Inferior parietal cortex (tissue), 1 donor: ENCODE results near the gene RABGAP1.

Experiments used
- DNase-seq: peaks from one replicate; pipeline ENCODE4 v3.0.0-alpha.2; 2016; ENCODE audit errors: extremely low spot score

The RABGAP1 gene

DNA sequence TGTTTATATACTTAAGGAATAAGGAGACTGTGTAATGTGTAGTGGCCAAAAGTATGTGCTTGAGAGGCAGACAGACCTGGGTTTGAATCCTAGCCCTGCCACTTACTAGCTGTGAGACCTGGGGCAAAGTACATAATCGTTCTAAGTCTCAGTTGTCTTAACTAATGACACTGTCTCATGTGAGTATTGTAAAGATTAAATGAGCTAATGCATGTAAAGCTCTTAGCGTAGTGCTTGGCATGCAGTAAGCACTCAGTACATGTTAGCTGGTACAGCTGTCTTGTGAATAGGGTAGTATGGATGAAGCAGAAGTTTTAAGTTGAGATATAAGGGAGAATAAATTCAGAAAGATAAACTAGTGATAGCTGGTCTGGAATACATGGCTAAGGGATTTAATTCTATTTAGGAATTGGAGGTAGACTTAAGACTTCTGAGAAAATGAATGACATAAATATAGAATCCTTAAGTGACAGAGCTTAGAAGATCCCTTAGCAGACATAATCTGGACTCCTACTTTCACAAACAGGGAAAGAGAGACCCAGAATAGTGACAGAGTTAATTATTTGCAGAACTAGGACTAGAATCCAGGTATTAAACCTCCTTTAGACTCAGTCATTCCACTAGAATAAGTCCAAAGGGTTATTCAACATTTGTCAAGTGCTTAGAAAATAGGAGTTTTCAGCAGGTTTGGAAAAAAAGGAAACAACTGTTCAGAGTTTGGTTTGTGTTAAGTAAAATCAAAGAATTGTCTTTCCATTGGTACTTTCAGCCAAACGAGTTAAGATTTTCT lies 105.8 kb downstream of the RABGAP1 start:
- no peak for DNase-seq

DNA sequence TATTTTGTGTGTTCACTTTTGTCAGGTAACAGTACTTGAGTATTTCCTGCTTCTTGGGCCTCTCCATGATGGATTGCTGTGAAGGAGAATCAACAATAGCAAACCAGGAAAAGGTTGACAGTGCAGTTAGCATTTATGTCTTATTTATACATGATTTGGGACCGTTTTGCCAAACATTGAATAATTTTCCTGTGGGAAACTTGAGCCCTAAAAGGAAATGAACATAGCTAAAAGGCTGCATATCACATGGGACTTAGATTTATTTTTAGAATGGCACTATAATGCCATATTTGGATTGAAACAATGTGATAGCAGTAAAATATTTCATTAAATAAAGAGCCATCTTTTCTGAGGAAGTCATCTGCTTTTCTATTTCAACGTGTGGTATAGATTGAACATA lies 107.9 kb downstream of the RABGAP1 start:
- no peak for DNase-seq

DNA sequence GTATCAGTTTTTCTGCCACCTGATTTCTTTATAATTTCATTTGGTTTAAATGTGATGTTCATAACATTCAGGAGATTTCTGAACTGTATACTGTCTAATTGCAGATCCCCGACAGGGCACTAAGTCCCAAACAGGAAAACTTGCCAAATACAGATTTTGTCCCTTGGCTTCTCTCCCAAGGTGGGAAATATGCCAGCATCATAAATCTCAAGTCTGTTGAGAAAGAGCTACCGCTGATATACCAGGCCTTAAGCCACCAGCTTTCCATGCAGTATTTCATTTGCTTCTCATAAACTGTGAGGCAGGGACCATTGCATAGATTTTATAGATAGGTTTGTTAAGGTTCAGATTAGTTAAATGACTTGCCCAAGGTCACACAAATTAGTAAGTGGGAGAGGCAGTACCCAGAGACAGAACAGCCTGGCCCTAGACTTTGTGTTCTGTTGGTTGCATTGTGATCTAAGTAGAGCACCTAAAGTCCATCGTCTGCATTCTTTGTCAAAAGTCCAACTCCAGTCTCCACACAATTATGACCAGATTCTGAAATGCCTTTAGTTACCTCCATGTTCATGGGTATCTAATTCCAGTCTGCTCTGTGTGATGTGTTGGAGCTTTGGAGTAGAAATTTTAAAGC lies 108.9 kb downstream of the RABGAP1 start:
- no peak for DNase-seq

DNA sequence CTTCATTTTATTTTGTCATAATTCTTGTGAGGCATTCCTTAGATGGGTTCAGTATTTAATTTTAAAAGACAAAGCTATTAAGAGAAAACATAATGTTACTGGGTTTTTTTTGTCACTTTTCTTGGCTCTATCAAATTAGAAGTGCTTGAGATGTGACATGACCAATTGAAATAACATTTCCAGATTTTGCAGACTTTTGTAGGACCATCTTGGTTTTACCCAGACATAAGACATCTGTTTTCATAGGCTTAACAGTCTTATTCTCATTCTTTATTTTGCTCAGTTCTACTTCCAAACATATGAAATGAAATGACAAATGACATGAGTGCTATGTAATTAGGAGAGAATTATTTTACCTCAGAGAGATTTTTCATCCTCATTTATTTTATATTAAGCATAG lies 112.2 kb downstream of the RABGAP1 start:
- DNase-seq, result no peak

DNA sequence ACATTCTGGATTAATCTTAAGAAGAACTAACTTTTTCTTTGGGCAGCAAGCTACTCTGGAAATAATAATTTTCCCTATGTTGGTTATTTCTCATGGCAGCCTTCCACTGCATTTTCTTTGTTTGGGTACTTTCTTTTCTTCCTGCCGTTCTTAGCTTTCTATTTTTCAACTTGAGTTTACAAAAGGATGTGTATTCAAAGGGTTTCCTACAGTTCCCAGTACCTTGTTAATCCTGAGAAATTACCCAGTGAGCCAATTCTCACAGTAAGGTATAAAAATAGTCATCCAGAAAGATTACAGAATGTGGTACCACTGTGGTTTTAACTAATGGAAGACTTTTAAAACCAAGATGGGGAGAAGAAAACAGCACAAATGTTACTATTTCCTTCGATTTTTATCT lies 112.9 kb downstream of the RABGAP1 start:
- DNase-seq, result no peak

DNA sequence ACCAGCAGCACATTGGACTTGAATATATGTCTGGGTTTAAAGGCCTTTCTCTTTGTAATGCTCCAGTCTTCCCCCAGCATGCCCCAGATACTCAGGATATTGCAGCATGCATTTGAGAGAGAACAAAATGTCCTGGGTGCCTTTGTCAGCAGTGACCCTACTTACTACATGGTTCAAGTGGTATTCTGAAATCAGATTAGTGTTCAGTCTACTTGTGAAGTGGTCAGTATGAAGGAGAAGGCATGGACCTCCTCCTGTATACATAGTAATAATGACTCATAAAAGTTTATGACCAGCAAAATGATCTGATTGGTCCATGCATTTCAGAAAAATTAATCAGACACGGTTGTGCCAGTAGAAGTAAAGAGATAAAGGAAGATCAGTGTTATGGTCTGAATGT lies 118.0 kb downstream of the RABGAP1 start:
- DNase-seq, result no peak

DNA sequence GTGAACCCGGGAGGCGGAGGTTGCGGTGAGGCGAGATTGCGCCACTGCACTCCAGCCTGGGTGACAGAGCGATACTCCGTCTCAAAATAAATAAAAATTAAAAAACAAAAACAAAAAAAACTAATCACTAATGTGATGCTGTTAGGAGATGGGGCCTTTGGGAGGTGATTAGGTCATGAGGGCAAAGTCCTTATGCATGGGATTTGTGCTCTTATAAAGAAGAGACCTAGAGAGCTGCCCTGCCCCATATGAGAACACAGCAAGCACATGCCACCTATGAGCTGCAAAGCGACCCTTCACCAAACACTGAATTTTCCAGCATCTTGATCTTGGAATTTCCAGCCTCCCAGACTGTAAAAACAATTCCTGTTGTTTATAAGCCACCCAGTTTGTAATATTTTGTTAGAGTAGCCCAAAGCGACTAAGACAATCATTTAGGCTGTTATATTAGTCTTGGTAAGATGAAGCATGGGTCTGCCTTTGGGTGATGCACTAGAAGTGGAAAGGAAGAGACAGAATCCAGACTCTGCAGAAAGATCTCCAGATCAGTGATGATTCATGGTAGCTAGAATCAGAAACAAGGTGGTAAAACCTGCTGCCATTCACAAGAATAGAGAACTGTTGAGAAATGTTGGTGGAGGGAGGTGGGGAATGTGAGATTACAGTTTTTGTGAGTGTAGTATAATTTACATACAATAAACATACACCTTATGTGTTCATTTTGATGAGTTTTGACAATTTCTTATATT lies 118.8 kb downstream of the RABGAP1 start:
- no peak for DNase-seq

DNA sequence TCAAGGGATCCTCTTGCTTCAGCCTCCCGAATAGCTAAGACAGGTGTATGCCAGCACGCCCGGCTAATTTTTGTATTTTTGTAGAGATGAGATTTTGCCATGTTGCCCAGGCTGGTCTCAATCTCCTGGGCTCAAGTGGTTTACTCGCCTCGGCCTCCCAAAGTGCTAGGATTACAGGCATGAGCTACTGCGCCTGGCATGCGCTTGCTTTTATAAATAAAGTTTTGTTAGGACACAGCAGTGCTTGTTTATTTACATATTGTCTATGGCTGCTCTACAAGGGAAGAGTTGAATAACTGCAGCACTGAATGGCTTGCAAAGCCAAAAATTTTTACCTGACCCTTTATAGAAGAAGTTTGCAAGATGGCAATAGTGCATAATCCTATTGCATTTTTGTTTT lies 120.4 kb downstream of the RABGAP1 start:
- no peak for DNase-seq

DNA sequence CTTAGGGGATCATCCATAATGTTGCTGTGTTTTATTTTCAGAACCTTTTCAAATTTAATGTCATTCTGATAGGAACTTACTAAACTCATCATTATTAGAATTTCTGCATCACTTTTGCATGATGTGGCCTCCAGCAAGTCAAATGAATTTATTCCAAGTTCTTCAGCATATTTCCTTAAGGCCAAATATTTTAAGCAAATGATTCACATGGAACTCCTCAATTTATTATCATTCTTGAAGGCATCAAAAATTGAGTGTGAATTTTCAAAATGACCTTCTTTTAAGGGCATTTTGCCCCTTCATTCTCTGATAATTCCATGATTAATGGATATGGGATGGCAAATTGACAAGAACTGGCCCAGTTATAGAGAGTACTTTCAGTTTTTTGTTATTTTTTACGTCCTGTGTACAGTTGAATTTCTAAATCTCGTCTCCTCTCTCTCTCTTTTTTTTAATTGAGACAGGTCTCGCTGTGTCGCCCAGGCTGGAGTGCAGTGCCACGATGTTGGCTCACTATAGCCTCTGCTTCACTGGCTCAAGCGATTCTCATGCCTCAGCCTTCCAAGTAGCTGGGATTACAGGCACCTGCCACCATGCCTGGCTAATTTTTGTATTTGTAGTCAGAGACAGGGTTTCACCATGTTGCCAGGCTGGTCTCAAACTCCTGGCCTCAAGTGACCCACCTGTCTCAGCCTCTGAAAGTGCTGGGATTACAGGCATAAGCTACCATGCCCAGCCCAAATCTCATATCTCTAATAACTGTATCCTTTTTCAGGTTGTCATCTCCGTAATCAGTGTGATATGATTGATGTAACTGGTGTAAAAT lies 121.7 kb downstream of the RABGAP1 start:
- no peak for DNase-seq

DNA sequence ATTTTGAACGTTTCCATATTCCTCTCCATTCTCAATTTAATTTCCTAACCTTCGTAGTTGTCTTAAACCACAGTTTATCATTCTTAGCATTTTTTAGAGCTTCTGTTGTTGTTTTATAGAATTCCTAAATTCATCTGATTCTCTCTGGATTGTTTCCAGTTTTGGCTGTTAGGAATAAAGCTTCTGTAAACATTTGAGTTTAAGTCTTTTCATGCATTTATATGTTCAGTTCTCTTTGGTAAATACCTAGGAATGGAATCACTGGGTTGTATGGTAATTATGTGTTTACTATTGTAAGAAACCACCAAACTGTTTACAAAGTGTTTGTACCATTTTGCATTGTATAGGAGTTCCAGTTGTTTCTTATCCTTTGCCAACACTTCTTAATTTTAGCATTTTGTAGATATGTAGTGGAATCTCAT lies 122.4 kb downstream of the RABGAP1 start:
- no peak for DNase-seq

DNA sequence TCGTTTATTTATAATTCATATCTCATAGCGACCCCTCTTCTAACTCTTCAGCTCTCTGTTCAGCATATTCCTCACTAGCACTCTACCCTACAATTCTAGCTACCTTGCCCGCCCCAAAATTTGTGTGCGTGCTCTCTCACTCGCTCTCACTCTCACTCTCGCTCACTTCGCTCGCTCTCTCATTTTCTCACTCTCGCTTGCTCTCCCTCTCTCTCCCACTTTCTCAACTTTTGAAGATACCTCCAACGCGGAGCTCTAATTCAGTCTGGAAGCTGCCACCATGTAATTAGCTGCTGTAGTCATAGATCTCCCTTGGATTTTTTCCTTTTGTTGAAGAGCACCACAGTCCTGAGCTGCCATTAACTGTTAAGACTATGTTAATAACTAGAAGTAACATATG lies 123.1 kb downstream of the RABGAP1 start:
- DNase-seq, result no peak

DNA sequence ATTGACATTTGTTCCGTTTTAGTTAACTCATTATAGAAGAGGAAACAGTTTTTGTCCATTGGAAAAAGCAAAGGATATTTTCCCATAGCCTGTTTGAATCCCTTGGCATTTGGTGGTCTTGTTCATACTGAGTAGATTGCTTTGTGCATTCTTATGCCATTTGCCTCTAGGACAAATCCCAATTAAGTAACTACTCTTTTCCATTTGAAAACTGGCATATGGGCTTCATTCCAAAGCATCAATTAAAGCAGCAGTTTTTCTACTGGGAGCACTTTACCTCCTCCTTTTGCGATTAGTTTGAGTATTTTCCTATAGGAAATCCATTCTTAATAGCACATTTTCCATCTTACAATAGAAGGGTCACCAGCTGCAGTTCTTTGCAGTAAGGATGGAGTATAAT lies 123.9 kb downstream of the RABGAP1 start:
- no peak for DNase-seq

DNA sequence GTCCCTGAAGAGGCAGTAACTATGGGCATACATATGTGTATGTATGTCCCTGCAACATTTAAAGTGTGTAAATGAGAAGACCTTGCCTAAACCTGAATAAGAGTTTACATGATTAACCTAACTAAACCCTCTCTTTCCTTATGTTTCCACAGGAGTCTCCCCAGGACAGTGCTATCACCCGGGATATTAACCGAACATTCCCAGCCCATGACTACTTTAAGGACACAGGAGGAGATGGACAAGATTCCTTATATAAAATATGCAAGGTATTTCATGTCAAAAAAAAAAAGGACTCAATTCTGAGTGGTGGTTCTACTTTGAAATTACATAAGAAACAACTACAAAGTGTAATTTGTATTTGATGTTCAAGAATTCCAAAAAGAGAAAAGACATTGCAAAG lies 124.4 kb downstream of the RABGAP1 start:
- no peak for DNase-seq

DNA sequence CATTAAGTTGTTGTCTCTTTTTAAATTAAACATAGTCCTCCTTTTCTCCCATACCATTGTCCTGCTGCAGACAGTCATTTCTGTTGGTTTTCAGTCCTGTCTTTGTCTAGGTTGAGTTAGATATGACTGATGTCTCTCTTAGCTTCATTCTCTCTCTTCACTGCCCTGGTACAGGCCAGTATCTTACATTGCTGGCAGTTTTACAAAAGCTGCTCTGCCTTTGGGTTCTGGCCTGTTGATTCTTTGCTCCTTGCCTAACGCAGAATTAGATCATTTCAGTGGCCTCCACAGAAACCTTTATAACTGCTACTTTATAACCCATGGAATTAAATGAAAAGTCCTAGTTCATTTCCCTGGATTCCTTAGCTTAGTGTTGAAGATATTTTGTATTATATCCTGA lies 126.3 kb downstream of the RABGAP1 start:
- DNase-seq, result no peak

DNA sequence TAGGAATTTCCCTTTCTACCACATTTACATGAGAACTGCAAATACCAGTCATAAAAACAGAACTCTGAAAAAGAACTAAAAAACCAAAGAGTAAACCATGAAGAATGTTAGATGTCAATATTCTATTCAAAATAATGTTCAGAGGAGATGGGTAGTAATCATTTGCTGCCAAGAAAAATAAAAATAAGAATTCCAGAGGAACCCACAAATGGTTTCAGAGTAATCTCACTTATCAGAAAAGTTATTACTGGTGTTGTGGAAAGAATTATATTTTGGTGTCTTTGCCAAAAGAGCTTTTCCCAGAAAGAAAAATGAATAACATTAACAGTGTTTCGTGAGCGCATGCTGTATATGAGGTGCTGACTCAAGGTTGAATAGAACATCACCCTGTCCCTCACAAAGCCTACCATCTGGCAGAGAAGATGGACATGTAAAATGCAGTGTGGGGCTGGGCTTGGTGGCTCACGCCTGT lies 128.2 kb downstream of the RABGAP1 start:
- DNase-seq, result no peak

DNA sequence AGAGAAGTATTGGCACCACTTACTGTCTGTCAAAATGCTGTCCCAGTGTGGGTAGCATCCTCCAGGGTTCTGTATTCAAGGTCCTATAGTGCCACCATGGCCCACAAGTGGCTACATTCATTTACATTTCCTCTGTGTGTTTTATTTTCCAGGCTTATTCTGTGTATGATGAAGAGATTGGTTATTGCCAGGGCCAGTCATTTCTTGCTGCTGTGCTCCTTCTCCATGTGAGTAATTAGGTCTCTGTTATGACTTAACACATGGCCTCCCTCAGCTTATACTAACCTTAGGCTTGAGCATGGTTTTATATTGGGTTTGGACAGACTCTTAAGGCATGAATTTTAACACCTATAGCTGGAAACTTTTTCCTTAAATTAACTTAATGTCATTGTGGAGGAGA lies 129.4 kb downstream of the RABGAP1 start:
- DNase-seq, result no peak

DNA sequence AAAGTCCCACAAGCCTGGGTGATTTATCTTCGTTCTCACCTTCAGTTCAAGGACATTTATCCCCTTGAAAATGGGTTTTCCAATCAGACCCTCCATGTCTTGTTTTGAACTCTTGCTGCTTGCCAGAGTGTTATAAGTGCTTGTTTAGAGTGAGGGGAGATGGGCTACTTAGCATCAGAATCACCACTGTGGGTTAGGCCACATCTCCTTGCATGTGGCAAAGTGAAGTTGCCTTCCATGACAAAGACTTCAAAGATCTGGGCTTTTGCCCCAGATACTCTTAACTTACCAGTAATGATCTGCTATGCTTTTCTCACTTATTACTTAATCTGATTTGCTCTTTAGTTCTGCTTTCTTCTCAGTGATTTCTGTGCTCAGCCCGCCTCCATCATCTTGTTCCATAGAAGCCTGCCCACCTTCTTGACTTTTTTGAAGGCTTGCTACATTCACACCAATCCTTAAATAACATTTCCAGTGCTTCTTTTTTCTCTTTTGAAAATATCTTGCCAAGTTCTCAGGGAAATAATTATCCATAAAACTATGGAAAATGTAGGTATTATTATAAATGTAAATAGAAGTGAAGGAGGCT lies 131.7 kb downstream of the RABGAP1 start:
- no peak for DNase-seq

DNA sequence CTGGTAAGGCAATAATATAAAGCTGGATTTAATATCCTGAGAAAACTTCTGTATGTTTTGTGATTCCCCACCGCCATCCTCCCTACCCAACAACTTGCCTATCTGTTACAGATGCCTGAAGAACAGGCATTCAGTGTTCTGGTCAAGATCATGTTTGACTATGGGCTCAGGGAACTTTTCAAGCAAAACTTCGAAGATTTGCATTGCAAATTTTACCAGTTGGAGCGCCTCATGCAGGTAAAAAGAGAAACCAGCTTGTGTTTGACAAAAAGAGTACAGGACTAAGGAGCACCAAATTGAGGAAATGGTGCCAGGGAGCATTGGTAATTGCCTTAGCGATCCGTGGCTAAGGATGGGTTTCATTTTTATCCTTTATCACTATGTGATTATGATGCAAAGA lies 132.6 kb downstream of the RABGAP1 start:
- DNase-seq, result no peak

DNA sequence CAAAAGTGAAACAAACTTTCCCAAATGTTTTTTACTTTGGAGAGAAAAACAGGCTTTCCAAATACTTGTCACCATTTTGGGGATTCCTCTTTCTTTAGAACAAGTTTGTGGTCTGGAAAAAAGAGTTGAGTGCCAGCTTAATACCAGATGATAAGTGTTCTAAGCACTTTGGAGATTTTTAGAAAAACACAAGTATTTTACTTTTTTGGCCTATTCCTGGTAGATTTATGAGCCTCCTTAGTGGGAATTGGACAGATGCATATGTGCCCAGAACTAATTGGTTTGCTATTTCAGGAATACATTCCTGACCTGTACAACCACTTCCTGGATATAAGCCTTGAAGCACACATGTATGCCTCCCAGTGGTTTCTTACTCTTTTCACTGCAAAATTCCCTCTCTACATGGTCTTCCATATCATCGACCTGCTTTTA lies 133.2 kb downstream of the RABGAP1 start:
- no peak for DNase-seq

DNA sequence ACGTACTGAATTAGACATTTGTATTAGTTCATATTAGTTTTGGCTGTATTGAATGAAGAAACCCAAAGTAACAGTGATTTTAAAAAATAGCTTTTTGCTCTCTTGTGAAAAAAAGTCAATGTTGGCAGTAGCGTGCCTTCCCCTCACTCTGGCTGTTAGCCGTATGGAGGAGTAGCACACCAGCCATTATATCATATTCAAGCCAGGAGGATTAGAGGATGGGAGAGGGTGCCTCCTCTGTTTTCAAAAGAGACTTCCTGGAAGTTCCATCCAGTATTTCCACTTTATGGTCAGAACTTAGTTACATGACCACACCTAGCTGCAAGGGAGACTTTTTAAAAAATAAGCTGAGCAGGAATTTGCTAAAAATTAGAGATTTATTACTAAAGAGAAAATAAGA lies 133.8 kb downstream of the RABGAP1 start:
- DNase-seq, result no peak

DNA sequence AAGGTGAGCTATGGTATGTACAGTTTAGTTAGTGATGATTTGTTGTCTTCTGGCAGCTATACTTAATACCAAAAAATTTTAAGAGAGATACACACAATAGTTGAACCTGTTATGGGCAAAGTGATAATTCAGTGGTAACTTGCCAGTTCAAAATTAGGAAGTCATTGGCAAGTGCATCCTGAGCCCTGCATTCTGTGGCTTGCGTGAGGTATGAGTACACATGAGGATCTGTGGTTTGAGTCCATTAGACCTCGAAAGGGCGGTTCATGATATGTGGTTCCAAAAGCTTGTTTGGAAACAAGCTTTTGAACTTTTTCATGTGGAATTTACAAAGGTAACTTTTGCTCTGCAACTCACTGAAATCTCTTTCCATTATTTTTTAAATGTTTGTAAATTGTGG lies 139.6 kb downstream of the RABGAP1 start:
- DNase-seq, result no peak
